Right lobe of liver (tissue), 4 donors: ENCODE data around the gene DAO.

ENCODE experiments used
- POLR2A ChIP-seq: fragments of 450-650 bp; IDR thresholded peaks from one replicate; pipeline ENCODE4 v1.6.1; 2017; ENCODE audit warnings: antibody characterized with exemption, mild to moderate bottlenecking
- TF ChIP-seq, protein P1 (sequence below), 4 donors: fragments of 200-600 bp in 3 of 4; fragments of 450-650 bp in 1 of 4; IDR thresholded peaks; one replicate each; pipeline versions ENCODE4 v1.5.1 to v1.8.0; 2016 to 2022; ENCODE audit warnings: antibody characterized with exemption in 4 of 4, mild to moderate bottlenecking in 2 of 4
- donor health status: DM: no; HTN: no; CAD: no.
- donor health status: DM: no; HTN: no; CAD: no.
- donor health status: DM: no; HTN: yes; CAD: no.

DNA sequence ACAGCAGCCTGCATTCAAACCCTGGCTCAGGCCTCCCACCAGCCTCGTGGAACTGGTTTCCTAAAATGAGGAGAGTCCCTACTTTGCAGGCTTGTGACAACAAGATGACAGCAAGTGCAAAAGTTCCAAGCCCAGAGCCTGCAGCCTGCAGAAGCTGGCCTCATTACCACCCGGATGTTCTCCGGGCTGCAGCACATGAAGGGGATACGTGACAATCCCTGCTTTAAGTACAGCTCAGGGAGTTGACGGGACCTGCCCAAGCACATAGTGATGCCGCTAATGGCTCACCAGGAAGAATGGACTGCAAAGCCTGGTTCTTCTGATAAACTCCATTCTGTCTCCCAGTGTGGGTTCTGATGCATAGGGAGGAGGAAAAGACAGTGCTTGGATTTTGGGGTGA, 37.5 kb upstream of the DAO start:
- no peak for TF ChIP-seq POLR2A
- TF ChIP-seq, protein P1, sequence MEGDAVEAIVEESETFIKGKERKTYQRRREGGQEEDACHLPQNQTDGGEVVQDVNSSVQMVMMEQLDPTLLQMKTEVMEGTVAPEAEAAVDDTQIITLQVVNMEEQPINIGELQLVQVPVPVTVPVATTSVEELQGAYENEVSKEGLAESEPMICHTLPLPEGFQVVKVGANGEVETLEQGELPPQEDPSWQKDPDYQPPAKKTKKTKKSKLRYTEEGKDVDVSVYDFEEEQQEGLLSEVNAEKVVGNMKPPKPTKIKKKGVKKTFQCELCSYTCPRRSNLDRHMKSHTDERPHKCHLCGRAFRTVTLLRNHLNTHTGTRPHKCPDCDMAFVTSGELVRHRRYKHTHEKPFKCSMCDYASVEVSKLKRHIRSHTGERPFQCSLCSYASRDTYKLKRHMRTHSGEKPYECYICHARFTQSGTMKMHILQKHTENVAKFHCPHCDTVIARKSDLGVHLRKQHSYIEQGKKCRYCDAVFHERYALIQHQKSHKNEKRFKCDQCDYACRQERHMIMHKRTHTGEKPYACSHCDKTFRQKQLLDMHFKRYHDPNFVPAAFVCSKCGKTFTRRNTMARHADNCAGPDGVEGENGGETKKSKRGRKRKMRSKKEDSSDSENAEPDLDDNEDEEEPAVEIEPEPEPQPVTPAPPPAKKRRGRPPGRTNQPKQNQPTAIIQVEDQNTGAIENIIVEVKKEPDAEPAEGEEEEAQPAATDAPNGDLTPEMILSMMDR (IDR thresholded peaks at IDR 0.05), result no peak
